ENCODE measurements around the gene ALK.

ALK gene

GRCh38 chr2:29440921-29441623 lies 480.3 kb downstream of the ALK start:
- H3K27ac Mint-ChIP-seq = no peak overlapping the region
- H3K4me3 Mint-ChIP-seq = no peak overlapping the region
- H3K9me3 Mint-ChIP-seq = no peaks in the 10 kb centered on the region
- no peaks in the 10 kb centered on the region for H3K4me1 Mint-ChIP-seq (ENCODE audit: low read depth)
- peaks cover 3% of the 10 kb centered on the region for H3K27me3 Mint-ChIP-seq (ENCODE audit: low read depth)
- H3K36me3 Mint-ChIP-seq (ENCODE audit: low read depth) = no peaks in the 10 kb centered on the region

- H3K27me3 Mint-ChIP-seq (ENCODE audit: low read depth) = peaks cover 13% of the 10 kb centered on the region
- no peaks in the 10 kb centered on the region for H3K36me3 Mint-ChIP-seq (ENCODE audit: low read depth)
- H3K27ac Mint-ChIP-seq = no peak overlapping the region
- H3K9me3 Mint-ChIP-seq = no peaks in the 10 kb centered on the region
- H3K4me3 Mint-ChIP-seq = no peak overlapping the region
- no peaks in the 10 kb centered on the region for H3K4me1 Mint-ChIP-seq (ENCODE audit: low read depth)
Measured at GRCh38 chr2:29433920-29434319, 487.5 kb downstream of the ALK start.

GRCh38 chr2:29433128-29433527 lies 488.3 kb downstream of the ALK start:
- Mint-ChIP-seq H3K9me3 (no peaks in the 10 kb centered on the region), H3K27ac (no peak overlapping the region), H3K36me3 (ENCODE audit: low read depth) (no peaks in the 10 kb centered on the region), H3K4me3 (no peak overlapping the region), H3K4me1 (ENCODE audit: low read depth) (no peaks in the 10 kb centered on the region), H3K27me3 (ENCODE audit: low read depth) (peaks cover 14% of the 10 kb centered on the region)

- Mint-ChIP-seq H3K4me1 (ENCODE audit: low read depth) (no peaks in the 10 kb centered on the region), H3K27ac (no peak overlapping the region), H3K27me3 (ENCODE audit: low read depth) (peaks cover 19% of the 10 kb centered on the region), H3K9me3 (no peaks in the 10 kb centered on the region), H3K36me3 (ENCODE audit: low read depth) (no peaks in the 10 kb centered on the region), H3K4me3 (no peak overlapping the region)
Measured at GRCh38 chr2:29431485-29431884, 489.9 kb downstream of the ALK start.

- Mint-ChIP-seq H3K4me3 (no peak overlapping the region), H3K9me3 (no peaks in the 10 kb centered on the region), H3K27ac (no peak overlapping the region), H3K4me1 (ENCODE audit: low read depth) (no peaks in the 10 kb centered on the region), H3K27me3 (ENCODE audit: low read depth) (peaks cover 16% of the 10 kb centered on the region), H3K36me3 (ENCODE audit: low read depth) (no peaks in the 10 kb centered on the region)
Measured at GRCh38 chr2:29430382-29431112, 490.8 kb downstream of the ALK start.

- Mint-ChIP-seq H3K27ac (no peak overlapping the region), H3K9me3 (no peaks in the 10 kb centered on the region), H3K4me3 (no peak overlapping the region), H3K27me3 (ENCODE audit: low read depth) (peaks cover 34% of the 10 kb centered on the region), H3K36me3 (ENCODE audit: low read depth) (no peaks in the 10 kb centered on the region), H3K4me1 (ENCODE audit: low read depth) (no peaks in the 10 kb centered on the region)
Measured at GRCh38 chr2:29426354-29426753, 495.0 kb downstream of the ALK start.

GRCh38 chr2:29425866-29426265 lies 495.5 kb downstream of the ALK start:
- no peak overlapping the region for H3K27ac Mint-ChIP-seq
- H3K4me1 Mint-ChIP-seq (ENCODE audit: low read depth) = no peaks in the 10 kb centered on the region
- no peaks in the 10 kb centered on the region for H3K36me3 Mint-ChIP-seq (ENCODE audit: low read depth)

GRCh38 chr2:29423061-29423666 lies 498.2 kb downstream of the ALK start:
- H3K9me3 Mint-ChIP-seq = no peaks in the 10 kb centered on the region
- no peaks in the 10 kb centered on the region for H3K36me3 Mint-ChIP-seq (ENCODE audit: low read depth)
- H3K27me3 Mint-ChIP-seq (ENCODE audit: low read depth) = peaks cover 32% of the 10 kb centered on the region
- no peaks in the 10 kb centered on the region for H3K4me1 Mint-ChIP-seq (ENCODE audit: low read depth)
- no peak overlapping the region for H3K27ac Mint-ChIP-seq
- no peak overlapping the region for H3K4me3 Mint-ChIP-seq

More at GRCh38 chr2:29425866-29426265, 495.5 kb downstream of the ALK start:
- no peaks in the 10 kb centered on the region for H3K9me3 Mint-ChIP-seq
- peaks cover 34% of the 10 kb centered on the region for H3K27me3 Mint-ChIP-seq (ENCODE audit: low read depth)
- no peak overlapping the region for H3K4me3 Mint-ChIP-seq

GRCh38 chr2:29420999-29421782 lies 500.2 kb downstream of the ALK start:
- H3K27ac Mint-ChIP-seq = no peak overlapping the region
- H3K4me1 Mint-ChIP-seq (ENCODE audit: low read depth) = no peaks in the 10 kb centered on the region
- peaks cover 26% of the 10 kb centered on the region for H3K27me3 Mint-ChIP-seq (ENCODE audit: low read depth)
- no peaks in the 10 kb centered on the region for H3K9me3 Mint-ChIP-seq
- no peaks in the 10 kb centered on the region for H3K36me3 Mint-ChIP-seq (ENCODE audit: low read depth)
- no peak overlapping the region for H3K4me3 Mint-ChIP-seq

- H3K9me3 Mint-ChIP-seq = no peaks in the 10 kb centered on the region
- no peak overlapping the region for H3K27ac Mint-ChIP-seq
- no peak overlapping the region for H3K4me3 Mint-ChIP-seq
- peaks cover 26% of the 10 kb centered on the region for H3K27me3 Mint-ChIP-seq (ENCODE audit: low read depth)
- no peaks in the 10 kb centered on the region for H3K36me3 Mint-ChIP-seq (ENCODE audit: low read depth)
- H3K4me1 Mint-ChIP-seq (ENCODE audit: low read depth) = no peaks in the 10 kb centered on the region
Measured at GRCh38 chr2:29420464-29420863, 500.9 kb downstream of the ALK start.

- Mint-ChIP-seq H3K27ac (no peak overlapping the region), H3K4me1 (ENCODE audit: low read depth) (no peaks in the 10 kb centered on the region), H3K36me3 (ENCODE audit: low read depth) (no peaks in the 10 kb centered on the region), H3K4me3 (no peak overlapping the region), H3K9me3 (no peaks in the 10 kb centered on the region), H3K27me3 (ENCODE audit: low read depth) (peaks cover 4% of the 10 kb centered on the region)
Measured at GRCh38 chr2:29417630-29418029, 503.8 kb downstream of the ALK start.

GRCh38 chr2:29412197-29412925 lies 509.0 kb downstream of the ALK start:
- no peaks in the 10 kb centered on the region for H3K9me3 Mint-ChIP-seq
- no peak overlapping the region for H3K4me3 Mint-ChIP-seq
- H3K4me1 Mint-ChIP-seq (ENCODE audit: low read depth) = no peaks in the 10 kb centered on the region
- no peaks in the 10 kb centered on the region for H3K36me3 Mint-ChIP-seq (ENCODE audit: low read depth)
- no peak overlapping the region for H3K27ac Mint-ChIP-seq
- H3K27me3 Mint-ChIP-seq (ENCODE audit: low read depth) = no peaks in the 10 kb centered on the region

GRCh38 chr2:29405707-29406106 lies 515.7 kb downstream of the ALK start:
- H3K9me3 Mint-ChIP-seq = no peaks in the 10 kb centered on the region
- no peak overlapping the region for H3K4me3 Mint-ChIP-seq
- H3K36me3 Mint-ChIP-seq (ENCODE audit: low read depth) = no peaks in the 10 kb centered on the region
- H3K27me3 Mint-ChIP-seq (ENCODE audit: low read depth) = peaks cover 4% of the 10 kb centered on the region
- no peaks in the 10 kb centered on the region for H3K4me1 Mint-ChIP-seq (ENCODE audit: low read depth)
- no peak overlapping the region for H3K27ac Mint-ChIP-seq

- Mint-ChIP-seq H3K27me3 (ENCODE audit: low read depth) (peaks cover 4% of the 10 kb centered on the region), H3K4me1 (ENCODE audit: low read depth) (no peaks in the 10 kb centered on the region), H3K4me3 (no peak overlapping the region), H3K36me3 (ENCODE audit: low read depth) (no peaks in the 10 kb centered on the region), H3K27ac (no peak overlapping the region), H3K9me3 (no peaks in the 10 kb centered on the region)
Measured at GRCh38 chr2:29405266-29405665, 516.1 kb downstream of the ALK start.
